Measurements from ENCODE around the gene MYO5B.
"Not testable (repeated sequence)": the region's sequence is repeated elsewhere in the genome, so short reads cannot be mapped to it uniquely, and the experiment has no call there.

- TF ChIP-seq CTCF (IDR thresholded peaks at IDR 0.05 in 4 of 5, conservative IDR thresholded peaks at IDR 0.05 in 1 of 5); POLR2A (IDR thresholded peaks at IDR 0.05): not testable (repeated sequence)
Measured at GRCh38 chr18:49889552-49889951, 305.4 kb downstream of the MYO5B start.
